Posterior vena cava (tissue), 2 donors: Measurements from ENCODE around the gene CDRT15L2. TPM values are rescaled to one million over a fixed set of nuclear protein-coding genes. Genes with fewer than 3 reads are reported as not detected.
"Not testable (repeated sequence)": the region's sequence is repeated elsewhere in the genome, so short reads cannot be mapped to it uniquely, and the experiment has no call there.

Experiments used
- DNase-seq: peaks from one replicate; pipeline ENCODE4 v3.0.0-alpha.2; 2020; ENCODE audit warnings: low spot score
- intact Hi-C, 2 donors: fragments of 100-400 bp; cut with DNase I; formaldehyde crosslinking; loops; one replicate each; pipeline versions ENCODE4 v1.14.1 to v1.14.2; 2022 to 2023
- long read RNA-seq, 2 donors: library from polyadenylated mRNA; unstranded; transcript quantifications; one replicate each; pipeline ENCODE4 v2.0.0, GENCODE V29; 2020 to 2021
- total RNA-seq, 2 donors: library from RNA; stranded (reverse); fragmentation: NEBNext Ultra II Directional; extraction: Animal tissue kit (Norgen Biotek cat#: 25700); gene quantifications; one replicate each; pipeline ENCODE4 v1.2.1, GENCODE V29; 2021
- donor health status: DM: yes; HTN: yes; CAD: no.
- donor health status: DM: yes; HTN: yes; CAD: no.

Gene CDRT15L2
- not detected for total RNA-seq
- long read RNA-seq, donor 1: 0 reads
- long read RNA-seq, donor 2: 0 reads

DNA sequence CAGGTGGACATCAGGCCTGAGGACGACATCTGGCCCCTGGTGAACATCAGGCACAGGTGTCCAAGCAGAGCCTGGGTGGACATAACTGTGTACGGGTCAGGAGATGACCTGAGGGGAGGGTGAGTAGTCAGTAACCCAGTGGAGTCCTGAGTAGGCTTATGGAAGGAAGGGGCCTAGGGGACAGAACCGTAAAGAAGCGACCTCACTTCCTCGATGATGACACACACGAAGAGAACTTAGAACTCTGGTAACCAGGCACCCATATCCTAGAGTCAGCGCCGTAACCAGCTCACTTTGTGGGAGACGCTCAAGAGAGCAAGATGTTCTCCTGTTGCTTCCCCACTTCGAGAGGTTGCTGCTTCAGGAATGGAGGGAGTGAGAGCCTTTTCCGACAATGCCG lies at the start of gene CDRT15L2:
CDRT15L2 (plus strand) TSS at position 301 of the 400 bp plus-strand sequence; CDS start at position 321, 20 bp downstream.
- intact Hi-C loops, DNase-seq: not testable (repeated sequence)

GRCh38 chr17:20530104-20530503 lies 49.4 kb upstream of the CDRT15L2 start:
- intact Hi-C loops: not testable (repeated sequence)

DNA sequence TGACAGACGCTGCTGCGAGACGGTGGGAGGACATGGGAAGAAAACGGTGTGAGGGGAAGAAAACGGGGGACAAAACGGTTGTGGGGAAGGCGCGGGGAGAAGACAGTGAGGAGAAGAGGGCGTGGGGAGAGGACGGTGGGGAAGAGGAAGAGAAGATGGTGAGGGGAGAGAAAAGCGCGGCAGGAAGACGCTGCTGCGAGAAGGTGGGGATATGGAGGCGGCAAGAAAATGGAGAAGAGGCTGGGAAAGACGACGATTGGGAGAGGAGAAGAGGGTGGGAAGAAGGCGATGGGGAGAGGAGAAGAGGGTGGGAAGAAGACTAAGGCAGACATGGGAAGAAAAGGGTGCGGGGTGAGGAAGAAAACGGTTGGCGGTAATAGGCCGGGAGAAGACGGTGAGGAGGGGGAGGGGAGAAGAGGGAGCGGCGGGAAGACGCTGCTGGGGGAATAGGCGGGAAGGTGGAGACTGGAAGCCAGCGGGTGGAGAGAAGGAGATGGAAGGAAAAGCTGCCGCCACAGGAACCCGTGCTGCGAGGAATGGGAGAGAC lies 46.9 kb upstream of the CDRT15L2 start:
- intact Hi-C loops, DNase-seq: not testable (repeated sequence)

More at GRCh38 chr17:20530104-20530503, 49.4 kb upstream of the CDRT15L2 start:
- DNase-seq: not testable (repeated sequence)

DNA sequence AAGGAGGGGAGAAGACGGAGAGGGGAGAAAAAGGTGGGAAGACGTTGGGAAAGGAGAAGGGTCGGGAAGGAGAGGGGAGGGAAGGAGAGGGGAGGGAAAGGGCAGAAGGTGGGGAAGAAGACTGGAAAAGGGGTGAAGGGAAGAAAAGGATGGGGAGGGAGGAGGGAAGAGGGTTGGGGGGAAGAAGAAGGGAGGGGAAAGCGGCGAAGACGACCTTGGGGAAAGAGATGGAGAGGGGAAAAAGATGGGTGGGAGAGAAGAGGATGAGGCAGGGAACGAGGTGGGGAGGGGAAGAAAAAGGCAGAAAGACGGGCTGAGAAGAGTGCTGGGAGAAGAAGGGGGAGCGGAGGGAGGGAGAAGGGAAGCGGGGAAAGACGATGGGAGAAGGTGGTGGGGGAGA lies 46.3 kb upstream of the CDRT15L2 start:
- DNase-seq, intact Hi-C loops: not testable (repeated sequence)

- DNase-seq, intact Hi-C loops: not testable (repeated sequence)
Measured at GRCh38 chr17:20534711-20535550, 44.6 kb upstream of the CDRT15L2 start.

DNA sequence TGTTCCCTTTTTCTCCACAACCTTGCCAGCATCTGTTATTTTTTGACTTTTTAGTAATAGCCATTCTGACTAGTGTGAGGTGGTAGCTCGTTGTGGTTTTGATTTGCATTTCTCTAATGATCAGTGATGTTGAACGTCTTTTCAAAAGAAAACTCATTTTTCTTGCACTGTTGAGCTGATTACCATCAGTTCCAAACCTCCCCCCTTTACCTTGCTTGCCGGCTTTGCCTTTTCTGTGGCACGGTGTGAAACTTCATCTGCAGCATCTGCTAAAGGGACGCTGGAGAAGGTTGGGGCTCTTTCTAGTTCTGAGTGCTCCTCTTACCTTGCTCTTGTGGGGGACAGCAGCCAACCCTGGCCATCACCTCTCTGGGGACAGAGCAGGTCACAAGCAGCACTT lies 39.1 kb upstream of the CDRT15L2 start:
- intact Hi-C loops, DNase-seq: not testable (repeated sequence)

- intact Hi-C loops, DNase-seq: not testable (repeated sequence)
Measured at GRCh38 chr17:20540865-20541264, 38.7 kb upstream of the CDRT15L2 start.

DNA sequence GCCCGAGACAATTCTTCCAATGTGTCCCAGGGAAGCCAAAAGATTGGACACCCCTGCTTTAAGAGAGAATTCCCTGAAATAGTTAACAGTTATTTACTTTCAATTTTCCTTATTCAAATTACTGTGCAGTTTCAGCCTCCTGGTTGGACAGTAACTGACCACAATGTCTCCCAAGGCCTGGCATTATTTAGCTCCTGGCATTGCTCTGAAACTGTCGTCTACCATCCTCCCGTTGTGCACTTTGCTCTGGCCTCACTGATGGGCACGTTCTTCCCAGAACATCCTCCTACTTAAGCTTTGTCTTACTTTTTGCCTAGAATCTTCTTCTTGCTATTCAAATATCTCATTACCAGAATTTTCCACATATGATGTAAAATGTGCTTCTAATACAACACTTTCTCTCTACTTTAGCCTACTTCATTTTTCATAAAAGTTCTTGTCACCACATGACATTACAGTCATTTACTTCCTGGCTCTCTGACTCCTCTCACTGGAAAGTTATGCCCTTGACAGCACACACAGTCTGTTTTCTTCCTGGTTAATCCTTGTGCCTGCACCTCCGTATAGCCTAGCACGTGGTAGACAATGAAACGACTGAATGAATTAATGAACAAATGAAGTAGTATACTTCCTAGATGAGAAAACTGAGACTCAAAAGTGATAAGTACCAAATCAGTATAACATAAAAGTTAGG lies 37.5 kb upstream of the CDRT15L2 start:
- DNase-seq, intact Hi-C loops: not testable (repeated sequence)

DNA sequence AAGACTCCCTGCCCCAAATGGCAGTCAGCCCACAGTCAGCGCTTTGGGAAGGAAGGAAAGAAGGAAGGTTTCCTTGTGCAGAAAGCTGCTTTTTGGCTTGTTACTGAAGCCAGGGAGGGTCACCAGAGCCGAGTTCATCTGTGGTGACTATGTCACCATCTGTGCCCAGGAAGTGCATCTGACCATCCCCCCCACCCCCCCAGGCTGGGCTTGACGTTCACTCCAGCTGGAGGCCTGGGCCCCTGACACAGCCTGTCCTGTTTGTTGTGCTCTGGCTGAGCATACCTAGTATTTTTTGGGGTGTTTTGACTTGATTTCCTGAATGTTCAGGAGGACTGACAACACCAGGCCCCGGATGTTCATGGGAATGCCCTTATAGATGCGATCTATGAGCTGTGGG lies 31.6 kb upstream of the CDRT15L2 start:
- intact Hi-C loops, DNase-seq: not testable (repeated sequence)

DNA sequence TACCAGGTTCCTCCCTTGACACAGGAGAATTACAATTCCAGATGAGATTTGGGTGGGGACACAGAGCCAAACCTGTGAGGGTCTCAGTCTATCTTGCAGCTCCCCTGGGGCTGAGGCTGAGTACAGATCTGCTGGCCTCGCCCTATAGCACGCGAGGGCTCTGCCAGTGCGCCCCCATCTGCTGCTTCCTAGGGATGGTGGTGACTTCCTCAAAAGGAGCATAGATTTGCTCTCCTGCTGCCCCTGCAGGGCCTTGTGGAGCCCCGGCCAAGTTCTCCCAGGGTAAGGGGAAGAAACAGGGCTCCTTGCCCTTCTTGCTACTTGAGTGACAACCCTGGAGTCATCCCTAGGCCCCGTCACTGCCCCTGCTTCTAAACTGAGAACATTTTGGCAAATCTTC lies 26.6 kb upstream of the CDRT15L2 start:
- intact Hi-C loops: not testable (repeated sequence)

DNA sequence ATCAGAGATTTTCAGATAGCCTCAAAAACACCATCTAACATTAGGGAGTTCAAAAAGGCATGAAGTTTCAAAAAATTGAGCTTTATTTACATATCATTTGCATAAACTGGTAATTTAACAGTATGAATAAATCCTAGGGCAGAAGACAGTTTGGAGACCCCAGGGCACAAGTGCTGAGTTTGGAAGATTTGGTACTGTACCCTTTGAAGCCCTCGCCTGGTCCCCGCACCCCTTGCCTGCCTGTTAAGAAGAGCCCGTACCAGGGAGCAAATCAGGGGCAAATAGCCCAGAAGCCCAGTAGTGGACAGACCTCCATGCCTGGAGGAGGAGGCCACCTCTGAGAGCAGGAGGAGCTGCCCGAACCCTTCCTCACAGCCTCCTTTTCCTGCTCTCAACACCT lies 24.8 kb upstream of the CDRT15L2 start:
- intact Hi-C loops, DNase-seq: not testable (repeated sequence)

More for the DNA sequence above, 26.6 kb upstream of the CDRT15L2 start:
- DNase-seq: not testable (repeated sequence)

GRCh38 chr17:20555135-20556010 lies 24.2 kb upstream of the CDRT15L2 start:
- intact Hi-C loops: not testable (repeated sequence)

DNA sequence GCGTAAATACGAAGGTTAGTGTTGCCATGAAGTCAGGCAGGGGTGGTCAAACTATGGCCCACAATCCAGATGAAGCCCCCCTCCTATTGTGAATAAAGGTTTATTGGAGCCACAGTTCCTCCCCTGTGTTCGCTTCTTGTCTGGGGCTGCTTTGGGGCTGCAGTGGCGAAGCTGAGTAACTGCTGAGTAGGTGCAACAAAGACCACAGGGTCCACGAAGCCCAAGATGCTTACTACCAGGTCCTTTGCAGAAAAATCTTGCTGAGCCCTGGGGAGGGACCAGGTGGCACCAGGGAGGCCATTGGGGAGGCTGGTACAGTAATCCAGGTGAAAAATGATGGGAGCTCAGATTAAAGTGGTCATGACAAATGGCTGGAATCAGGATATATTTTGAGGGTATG lies 21.4 kb upstream of the CDRT15L2 start:
- intact Hi-C loops, DNase-seq: not testable (repeated sequence)

More at GRCh38 chr17:20555135-20556010, 24.2 kb upstream of the CDRT15L2 start:
- DNase-seq: not testable (repeated sequence)

DNA sequence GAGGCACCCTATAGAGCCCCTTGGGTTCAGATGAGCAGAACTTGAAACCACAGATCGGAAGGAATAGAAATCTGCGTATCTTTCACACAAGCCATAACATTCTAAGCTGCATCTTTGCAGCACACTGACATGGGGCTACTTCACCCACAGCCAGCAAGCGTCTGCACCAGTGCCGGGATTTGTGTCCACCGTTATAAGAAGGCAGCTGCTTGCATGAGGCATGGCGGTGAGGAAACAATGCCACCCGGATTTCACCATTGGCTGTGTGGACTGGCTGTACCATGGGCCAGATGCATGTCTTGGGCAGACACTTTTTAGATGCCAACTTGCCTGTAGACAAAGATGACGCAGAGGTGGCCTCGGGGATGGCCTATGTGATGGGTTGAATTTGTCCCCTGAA lies 20.5 kb upstream of the CDRT15L2 start:
- DNase-seq, intact Hi-C loops: not testable (repeated sequence)

DNA sequence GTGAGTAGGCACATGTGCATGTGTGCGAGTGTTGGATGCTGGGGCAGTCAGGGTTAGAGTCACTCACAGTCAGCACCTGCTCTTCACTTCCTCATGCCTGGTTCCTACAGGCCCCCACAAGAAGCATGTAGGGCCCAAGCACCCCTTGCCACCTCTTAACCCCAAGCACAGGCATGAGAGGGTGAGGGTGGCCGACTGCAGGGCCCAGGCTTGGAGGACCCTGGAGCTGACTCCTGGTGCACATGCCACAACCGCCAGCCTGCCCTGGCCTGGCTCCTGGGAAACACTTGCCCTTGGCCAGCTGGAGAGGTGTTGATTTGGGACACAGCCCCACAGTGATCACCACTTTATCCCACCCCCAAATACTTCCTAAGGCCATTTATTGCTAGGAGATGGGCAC lies 16.9 kb upstream of the CDRT15L2 start:
- no peak for DNase-seq
- intact Hi-C loops: loop anchor here in 1 of 2 donors (5.0 kb wide), 1 partner anchor 315 kb away; no protein-coding TSS in a partner anchor

- DNase-seq, intact Hi-C loops: not testable (repeated sequence)
Measured at GRCh38 chr17:20565245-20565644, 14.3 kb upstream of the CDRT15L2 start.

GRCh38 chr17:20565711-20566110 lies 13.8 kb upstream of the CDRT15L2 start:
- intact Hi-C loops: no loop called here
- no peak for DNase-seq

DNA sequence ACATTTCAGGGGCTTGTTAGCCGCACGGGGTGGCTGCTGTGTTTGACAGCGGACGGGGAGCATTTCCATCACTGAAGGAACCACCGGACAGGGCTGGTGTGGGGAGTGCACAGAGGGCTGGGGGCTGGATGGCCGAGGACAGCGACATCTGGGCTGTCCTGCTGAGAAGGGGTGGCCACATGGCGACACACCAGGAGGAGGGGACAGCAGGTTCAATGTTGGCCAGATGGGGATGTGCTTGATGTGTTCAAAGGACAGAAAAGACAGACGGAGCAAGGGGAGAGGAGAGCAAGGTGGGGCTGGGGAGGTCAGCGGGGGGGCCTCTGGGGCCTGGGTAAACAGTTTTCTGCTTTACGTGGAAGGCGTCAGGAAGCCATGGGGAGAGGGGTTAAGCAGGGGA lies 12.8 kb upstream of the CDRT15L2 start:
- DNase-seq, intact Hi-C loops: not testable (repeated sequence)

DNA sequence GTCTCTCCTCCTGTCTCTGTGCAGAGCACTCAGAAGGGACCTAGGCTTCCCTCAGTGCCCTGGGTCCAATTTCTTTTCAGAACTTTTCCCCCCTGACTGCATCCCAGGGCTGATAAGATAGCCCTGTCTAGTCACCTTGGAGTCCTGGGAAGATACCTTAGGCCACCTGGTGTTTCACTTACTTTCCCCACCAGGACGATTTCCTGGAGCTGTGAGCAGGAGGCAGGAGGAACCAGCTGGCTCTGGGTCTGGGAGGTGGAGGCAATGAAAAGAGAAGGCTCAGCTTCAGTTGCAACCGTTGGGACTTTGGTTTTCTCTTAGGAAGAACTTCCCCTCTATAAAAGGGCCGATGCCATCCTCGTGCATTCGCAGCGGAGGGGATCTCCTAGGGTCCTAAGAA lies 12.1 kb upstream of the CDRT15L2 start:
- intact Hi-C loops, DNase-seq: not testable (repeated sequence)
